ENCODE data around the gene HS6ST2. TPM values are rescaled to one million over a fixed set of nuclear protein-coding genes. Genes with fewer than 3 reads are reported as not detected.
"Not testable (repeated sequence)": the region's sequence is repeated elsewhere in the genome, so short reads cannot be mapped to it uniquely, and the experiment has no call there.

The HS6ST2 gene
- total and polyA plus RNA-seq, 5 donors from 2014 or later = not detected

GRCh38 chrX:132956421-132957210 lies 1.8 kb downstream of the HS6ST2 start:
- Histone ChIP-seq H3K27me3 (ENCODE audit: control insufficient read depth, insufficient read depth, low read length) (no peaks in the 10 kb centered on the region), H3K27ac (ENCODE audit: insufficient read depth, low read length, poor library complexity, severe bottlenecking) (no peak overlapping the region), H3K4me3 (ENCODE audit: low read depth, low read length) (no peak overlapping the region), H3K9me3 (ENCODE audit: control insufficient read depth in 2 of 2, low read length in 2 of 2) (no peaks in the 10 kb centered on the region), H3K36me3 (ENCODE audit: control insufficient read depth, insufficient read depth, low read length) (no peaks in the 10 kb centered on the region), H3K4me1 (ENCODE audit: control insufficient read depth, insufficient read depth, low read length, poor library complexity, severe bottlenecking) (no peaks in the 10 kb centered on the region)
- Mint-ChIP-seq H3K4me3 (no peak overlapping the region), H3K4me1 (no peaks in the 10 kb centered on the region), H3K27ac (no peak overlapping the region), H3K36me3 (no peaks in the 10 kb centered on the region), H3K9me3 (peaks cover 0 to 7% (median 0%) of the 10 kb centered on the region in 7 donors), H3K27me3 (peaks cover 16% of the 10 kb centered on the region)
- no peak for ATAC-seq (ENCODE audit: low read depth in 2 of 2)
- DNase-seq = no peak

GRCh38 chrX:132955690-132956089 lies 2.7 kb downstream of the HS6ST2 start:
- Histone ChIP-seq H3K27ac (ENCODE audit: insufficient read depth, low read length, poor library complexity, severe bottlenecking) (no peak overlapping the region), H3K9me3 (ENCODE audit: control insufficient read depth in 2 of 2, low read length in 2 of 2) (no peaks in the 10 kb centered on the region), H3K4me1 (ENCODE audit: control insufficient read depth, insufficient read depth, low read length, poor library complexity, severe bottlenecking) (no peaks in the 10 kb centered on the region), H3K4me3 (ENCODE audit: low read depth, low read length) (no peak overlapping the region), H3K36me3 (ENCODE audit: control insufficient read depth, insufficient read depth, low read length) (no peaks in the 10 kb centered on the region), H3K27me3 (ENCODE audit: control insufficient read depth, insufficient read depth, low read length) (no peaks in the 10 kb centered on the region)
- Mint-ChIP-seq H3K9me3 (peaks cover 0 to 7% (median 0%) of the 10 kb centered on the region in 7 donors), H3K27me3 (peaks cover 14% of the 10 kb centered on the region), H3K4me1 (no peaks in the 10 kb centered on the region), H3K27ac (no peak overlapping the region), H3K36me3 (no peaks in the 10 kb centered on the region), H3K4me3 (no peak overlapping the region)
- DNase-seq (no peak), ATAC-seq (ENCODE audit: low read depth in 2 of 2) (no peak)

GRCh38 chrX:132954323-132954722 lies 4.1 kb downstream of the HS6ST2 start:
- Histone ChIP-seq H3K9me3 (ENCODE audit: control insufficient read depth in 2 of 2, low read length in 2 of 2) (no peaks in the 10 kb centered on the region), H3K36me3 (ENCODE audit: control insufficient read depth, insufficient read depth, low read length) (no peaks in the 10 kb centered on the region), H3K27ac (ENCODE audit: insufficient read depth, low read length, poor library complexity, severe bottlenecking) (no peak overlapping the region), H3K4me1 (ENCODE audit: control insufficient read depth, insufficient read depth, low read length, poor library complexity, severe bottlenecking) (no peaks in the 10 kb centered on the region), H3K27me3 (ENCODE audit: control insufficient read depth, insufficient read depth, low read length) (no peaks in the 10 kb centered on the region), H3K4me3 (ENCODE audit: low read depth, low read length) (no peak overlapping the region)
- Mint-ChIP-seq H3K4me3 (no peak overlapping the region), H3K27ac (no peak overlapping the region), H3K4me1 (no peaks in the 10 kb centered on the region), H3K27me3 (peaks cover 14% of the 10 kb centered on the region), H3K9me3 (peaks cover 0 to 7% (median 0%) of the 10 kb centered on the region in 7 donors), H3K36me3 (no peaks in the 10 kb centered on the region)
- ATAC-seq (ENCODE audit: low read depth in 2 of 2) = no peak
- no peak for DNase-seq

GRCh38 chrX:132953354-132953753 lies 5.1 kb downstream of the HS6ST2 start:
- H3K36me3 ChIP-seq (ENCODE audit: control insufficient read depth, insufficient read depth, low read length) = no peaks in the 10 kb centered on the region
- H3K4me3 Mint-ChIP-seq = no peak overlapping the region
- no peaks in the 10 kb centered on the region for H3K4me1 ChIP-seq (ENCODE audit: control insufficient read depth, insufficient read depth, low read length, poor library complexity, severe bottlenecking)
- peaks cover 9% of the 10 kb centered on the region for H3K27me3 Mint-ChIP-seq
- no peaks in the 10 kb centered on the region for H3K9me3 ChIP-seq (ENCODE audit: control insufficient read depth in 2 of 2, low read length in 2 of 2)
- no peaks in the 10 kb centered on the region for H3K4me1 Mint-ChIP-seq
- H3K4me3 ChIP-seq (ENCODE audit: low read depth, low read length) = no peak overlapping the region
- peaks cover 0 to 7% (median 0%) of the 10 kb centered on the region in 7 donors for H3K9me3 Mint-ChIP-seq
- no peak overlapping the region for H3K27ac ChIP-seq (ENCODE audit: insufficient read depth, low read length, poor library complexity, severe bottlenecking)
- H3K27me3 ChIP-seq (ENCODE audit: control insufficient read depth, insufficient read depth, low read length) = no peaks in the 10 kb centered on the region
- ATAC-seq (ENCODE audit: low read depth in 2 of 2) = no peak
- no peak for DNase-seq
- no peaks in the 10 kb centered on the region for H3K36me3 Mint-ChIP-seq
- no peak overlapping the region for H3K27ac Mint-ChIP-seq

GRCh38 chrX:132948648-132949260 lies 9.7 kb downstream of the HS6ST2 start:
- Mint-ChIP-seq H3K4me3 (no peak overlapping the region), H3K9me3 (peaks cover 0 to 8% (median 0%) of the 10 kb centered on the region in 7 donors), H3K27me3 (no peaks in the 10 kb centered on the region), H3K27ac (no peak overlapping the region), H3K4me1 (no peaks in the 10 kb centered on the region), H3K36me3 (no peaks in the 10 kb centered on the region)
- H3K9me3 ChIP-seq (ENCODE audit: control insufficient read depth in 2 of 2, low read length in 2 of 2) = no peaks in the 10 kb centered on the region
- no peaks in the 10 kb centered on the region for H3K4me1 ChIP-seq (ENCODE audit: control insufficient read depth, insufficient read depth, low read length, poor library complexity, severe bottlenecking)
- no peak overlapping the region for H3K4me3 ChIP-seq (ENCODE audit: low read depth, low read length)
- H3K36me3 ChIP-seq (ENCODE audit: control insufficient read depth, insufficient read depth, low read length) = no peaks in the 10 kb centered on the region
- ATAC-seq (ENCODE audit: low read depth in 2 of 2) (no peak), DNase-seq (peak in 1 of 3 donors; percentile 9)
- H3K27ac ChIP-seq (ENCODE audit: insufficient read depth, low read length, poor library complexity, severe bottlenecking) = no peak overlapping the region
- H3K27me3 ChIP-seq (ENCODE audit: control insufficient read depth, insufficient read depth, low read length) = no peaks in the 10 kb centered on the region

GRCh38 chrX:132945055-132945599 lies 13.3 kb downstream of the HS6ST2 start:
- H3K27me3 ChIP-seq (ENCODE audit: control insufficient read depth, insufficient read depth, low read length); H3K27ac ChIP-seq (ENCODE audit: insufficient read depth, low read length, poor library complexity, severe bottlenecking); H3K4me1 Mint-ChIP-seq; H3K4me3 Mint-ChIP-seq; H3K4me3 ChIP-seq (ENCODE audit: low read depth, low read length); H3K27ac Mint-ChIP-seq; H3K36me3 ChIP-seq (ENCODE audit: control insufficient read depth, insufficient read depth, low read length); H3K9me3 Mint-ChIP-seq; H3K4me1 ChIP-seq (ENCODE audit: control insufficient read depth, insufficient read depth, low read length, poor library complexity, severe bottlenecking); H3K9me3 ChIP-seq (ENCODE audit: control insufficient read depth in 2 of 2, low read length in 2 of 2); ATAC-seq (ENCODE audit: low read depth in 2 of 2); H3K27me3 Mint-ChIP-seq; DNase-seq; H3K36me3 Mint-ChIP-seq: not testable (repeated sequence)

GRCh38 chrX:132940727-132941327 lies 17.6 kb downstream of the HS6ST2 start:
- ATAC-seq (ENCODE audit: low read depth in 2 of 2) = no peak
- Mint-ChIP-seq H3K4me3 (no peak overlapping the region), H3K27ac (no peak overlapping the region), H3K27me3 (no peaks in the 10 kb centered on the region), H3K4me1 (no peaks in the 10 kb centered on the region), H3K9me3 (peaks cover 0 to 6% (median 0%) of the 10 kb centered on the region in 7 donors), H3K36me3 (no peaks in the 10 kb centered on the region)
- no peak overlapping the region for H3K27ac ChIP-seq (ENCODE audit: insufficient read depth, low read length, poor library complexity, severe bottlenecking)
- H3K4me1 ChIP-seq (ENCODE audit: control insufficient read depth, insufficient read depth, low read length, poor library complexity, severe bottlenecking) = no peaks in the 10 kb centered on the region
- no peaks in the 10 kb centered on the region for H3K36me3 ChIP-seq (ENCODE audit: control insufficient read depth, insufficient read depth, low read length)
- DNase-seq = no peak
- H3K4me3 ChIP-seq (ENCODE audit: low read depth, low read length) = no peak overlapping the region
- H3K27me3 ChIP-seq (ENCODE audit: control insufficient read depth, insufficient read depth, low read length) = no peaks in the 10 kb centered on the region
- no peaks in the 10 kb centered on the region for H3K9me3 ChIP-seq (ENCODE audit: control insufficient read depth in 2 of 2, low read length in 2 of 2)

All from CD4-positive, CD25-positive, alpha-beta regulatory T cell (primary cell).